NB4 (cell line): ENCODE measurements around the gene COL23A1.

Experiments
- DNase-seq: peaks from one replicate; pipeline ENCODE4 v3.0.0; 2010; ENCODE audit warnings: low read depth
- H3K4me3 ChIP-seq: one replicate; pipeline ENCODE4 v1.5.1; 2011; ENCODE audit warnings: mild to moderate bottlenecking, low read depth, low read length, moderate library complexity
- MYC ChIP-seq: IDR thresholded peaks from 2 replicates; pipeline ENCODE4 v1.6.1; 2011; ENCODE audit warnings: low read depth, low read length
- POLR2A ChIP-seq: IDR thresholded peaks from 2 replicates; pipeline ENCODE4 v1.6.1; 2011; ENCODE audit warnings: mild to moderate bottlenecking; ENCODE audit not compliant: insufficient read length; ENCODE audit errors: extremely low read depth
- TF ChIP-seq, protein P1 (sequence below): IDR thresholded peaks from 2 replicates; pipeline ENCODE4 v1.6.1; 2011; ENCODE audit warnings: low read depth, low read length
- TF ChIP-seq, protein P2 (sequence below): IDR thresholded peaks from one replicate; pipeline ENCODE4 v1.5.1; 2012; ENCODE audit warnings: low read depth, low read length

COL23A1 gene

GRCh38 chr5:178483620-178484019 is 106.6 kb downstream of the COL23A1 start:
- TF ChIP-seq, protein P1, sequence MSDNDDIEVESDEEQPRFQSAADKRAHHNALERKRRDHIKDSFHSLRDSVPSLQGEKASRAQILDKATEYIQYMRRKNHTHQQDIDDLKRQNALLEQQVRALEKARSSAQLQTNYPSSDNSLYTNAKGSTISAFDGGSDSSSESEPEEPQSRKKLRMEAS = peak; percentile 99
- TF ChIP-seq POLR2A = peak; percentile 37
- TF ChIP-seq, protein P2, sequence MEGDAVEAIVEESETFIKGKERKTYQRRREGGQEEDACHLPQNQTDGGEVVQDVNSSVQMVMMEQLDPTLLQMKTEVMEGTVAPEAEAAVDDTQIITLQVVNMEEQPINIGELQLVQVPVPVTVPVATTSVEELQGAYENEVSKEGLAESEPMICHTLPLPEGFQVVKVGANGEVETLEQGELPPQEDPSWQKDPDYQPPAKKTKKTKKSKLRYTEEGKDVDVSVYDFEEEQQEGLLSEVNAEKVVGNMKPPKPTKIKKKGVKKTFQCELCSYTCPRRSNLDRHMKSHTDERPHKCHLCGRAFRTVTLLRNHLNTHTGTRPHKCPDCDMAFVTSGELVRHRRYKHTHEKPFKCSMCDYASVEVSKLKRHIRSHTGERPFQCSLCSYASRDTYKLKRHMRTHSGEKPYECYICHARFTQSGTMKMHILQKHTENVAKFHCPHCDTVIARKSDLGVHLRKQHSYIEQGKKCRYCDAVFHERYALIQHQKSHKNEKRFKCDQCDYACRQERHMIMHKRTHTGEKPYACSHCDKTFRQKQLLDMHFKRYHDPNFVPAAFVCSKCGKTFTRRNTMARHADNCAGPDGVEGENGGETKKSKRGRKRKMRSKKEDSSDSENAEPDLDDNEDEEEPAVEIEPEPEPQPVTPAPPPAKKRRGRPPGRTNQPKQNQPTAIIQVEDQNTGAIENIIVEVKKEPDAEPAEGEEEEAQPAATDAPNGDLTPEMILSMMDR = no peak
- peak; percentile 100 for TF ChIP-seq MYC
- DNase-seq = peak; percentile 93
- peak overlapping the region; percentile 43 for H3K4me3 ChIP-seq

GRCh38 chr5:178479261-178479660 is 110.9 kb downstream of the COL23A1 start:
- TF ChIP-seq, protein P2 = no peak
- TF ChIP-seq POLR2A (no peak), MYC (no peak)
- TF ChIP-seq, protein P1 = no peak
- peak; percentile 53 for DNase-seq
- peak overlapping the region; percentile 8 for H3K4me3 ChIP-seq

DNA sequence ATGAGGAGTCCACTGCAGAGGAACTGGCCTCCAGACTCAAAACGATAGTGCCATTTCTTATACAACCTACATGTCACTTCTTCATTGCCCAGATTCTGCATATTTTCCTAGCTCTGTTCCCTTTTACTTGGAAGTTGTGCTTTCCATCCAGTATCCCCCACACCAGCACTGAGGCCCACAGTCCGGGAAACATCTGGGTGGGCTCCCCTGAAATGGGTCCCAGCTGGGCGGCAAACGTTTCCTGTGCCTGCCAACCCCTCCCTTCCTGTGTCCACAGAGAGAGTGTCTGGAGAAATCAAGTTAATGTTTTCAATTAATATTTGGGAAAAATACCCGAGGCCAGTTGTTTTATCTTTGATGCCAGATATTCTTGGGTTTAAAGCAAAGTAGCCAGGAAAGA is 111.8 kb downstream of the COL23A1 start:
- H3K4me3 ChIP-seq = peak overlapping the region; percentile 71
- peak; percentile 39 for DNase-seq
- TF ChIP-seq, protein P1 = no peak
- TF ChIP-seq, protein P2 = no peak
- no peak for TF ChIP-seq POLR2A
- no peak for TF ChIP-seq MYC

DNA sequence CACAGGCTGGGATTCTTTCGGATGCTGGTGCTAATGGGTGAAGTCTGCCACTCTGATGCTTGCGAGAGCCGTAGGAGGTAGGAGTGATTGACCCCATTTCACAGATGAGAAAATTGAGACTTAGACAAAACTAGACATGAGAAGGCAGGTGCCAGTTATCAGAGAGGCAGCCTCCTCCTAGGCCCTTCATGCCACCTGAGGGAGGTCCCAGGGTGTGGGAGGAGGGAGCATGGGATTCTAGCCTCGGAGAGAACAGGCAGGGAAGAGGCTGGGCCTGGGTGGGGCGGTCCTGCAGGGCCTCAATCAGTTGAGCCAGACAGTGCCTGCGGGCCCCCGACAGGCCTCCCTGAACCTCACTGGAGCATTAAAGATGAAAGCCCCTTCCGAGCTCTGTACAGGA is 112.4 kb downstream of the COL23A1 start:
- peak overlapping the region; percentile 71 for H3K4me3 ChIP-seq

DNA sequence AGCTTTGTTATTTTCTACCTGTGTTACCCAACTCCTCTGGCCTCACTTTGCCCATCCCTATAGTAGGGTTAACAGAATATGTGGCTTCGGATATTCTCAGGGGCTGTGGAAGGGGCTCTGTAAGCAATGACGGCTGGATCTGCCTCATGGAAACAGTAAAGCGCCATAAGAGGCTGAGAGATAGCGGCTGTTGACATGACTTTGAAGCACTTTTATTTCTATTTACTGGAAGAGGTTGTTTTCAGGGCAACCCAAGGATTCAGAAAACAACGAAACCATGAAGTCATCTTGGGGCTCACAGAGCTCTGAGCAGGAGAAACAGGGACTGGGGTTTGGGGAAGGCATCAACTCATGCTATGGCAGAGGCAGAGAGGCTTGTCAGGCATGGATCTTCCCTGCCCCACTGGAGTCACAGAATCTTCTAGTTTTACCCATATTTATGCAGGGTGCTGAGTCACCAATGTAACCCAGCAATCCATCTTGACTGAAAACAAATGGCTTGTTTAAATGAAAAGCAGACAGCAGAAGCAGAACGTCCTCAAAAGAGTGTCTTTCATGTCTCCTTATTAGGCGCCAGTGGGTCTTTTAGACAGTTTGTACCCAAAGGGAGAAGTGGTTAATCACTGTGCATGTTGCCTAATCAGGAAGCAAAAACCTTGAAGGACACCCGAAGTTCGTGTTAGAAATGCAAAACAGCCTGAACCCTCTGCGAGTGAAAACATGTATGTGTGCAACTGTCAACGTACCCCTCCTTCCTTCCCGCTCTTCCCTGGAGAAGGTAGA is 113.0 kb downstream of the COL23A1 start:
- TF ChIP-seq POLR2A = no peak
- TF ChIP-seq, protein P1 = 0 out of 2 replicates have a peak, but pooled peaks have one; percentile 1
- no peak; the same call in 1 of the 2 replicates for TF ChIP-seq MYC
- TF ChIP-seq, protein P2 = no peak
- peak overlapping the region; percentile 71 for H3K4me3 ChIP-seq
- peak; percentile 94 for DNase-seq

More for the DNA sequence above, 112.4 kb downstream of the COL23A1 start:
- DNase-seq = peak; percentile 73
- TF ChIP-seq, protein P1 = no peak
- TF ChIP-seq POLR2A (no peak), MYC (no peak)
- TF ChIP-seq, protein P2 = no peak
